HepG2 (cell line): ENCODE results near the gene PTPN3. TPM values are rescaled to one million over a fixed set of nuclear protein-coding genes. Genes with fewer than 3 reads are reported as not detected.

ENCODE experiments used
- ATAC-seq: fragments of 200-7000 bp; cut with Tn5 transposase; 3 replicates; pipeline ENCODE4 v1.9.1; 2020; ENCODE audit warnings: mild to moderate bottlenecking, moderate library complexity
- BruUV-seq: library from RNA; stranded (reverse); fragments of 400-500 nt; replicated peaks from 2 replicates; lab custom pipeline; 2021; lab: Mats Ljungman, UMichigan
- CTCF ChIA-PET: fragments of 300-600 bp; formaldehyde crosslinking; extraction: SDS; loops from one replicate; lab custom pipeline; 2021; ENCODE audit warnings: low total read pairs, inconsistent platforms, low intra/inter-chr PET ratio; lab: Yijun Ruan, JAX
- POLR2A ChIA-PET: fragments of 350-600 bp; sonication (Branson Sonifier 250); formaldehyde crosslinking; loops from one replicate; lab custom pipeline; 2020; ENCODE audit warnings: antibody characterized with exemption, inconsistent platforms; lab: Yijun Ruan, JAX
- DNase-seq: peaks from one replicate; pipeline ENCODE4 v3.0.0-alpha.2; 2015; ENCODE audit warnings: low spot score
- FAIRE-seq: peaks from 3 replicates; lab custom pipeline; 2011; peaks lifted over from hg19 to GRCh38; lab: Jason Lieb, UNC
- H2AFZ ChIP-seq: one replicate; pipeline ENCODE4 v1.6.1; 2011; ENCODE audit warnings: low read length, inconsistent platforms
- H3K27ac ChIP-seq: fragments of 300-600 bp; 3 replicates; pipeline ENCODE4 v1.8.0; 2011; ENCODE audit warnings: mixed run types, mild to moderate bottlenecking, mixed read lengths, low read length, inconsistent platforms; ENCODE audit not compliant: insufficient read depth; ENCODE audit errors: extremely low read length
- H3K27me3 ChIP-seq, 2 experiments: fragments of 200-600 bp in 1 of 2; 2 replicates in 1 of 2; 3 replicates in 1 of 2; pipeline versions ENCODE4 v1.6.0 to v1.8.0; 2011; ENCODE audit warnings: low read length in 2 of 2, mild to moderate bottlenecking in 2 of 2, moderate library complexity in 2 of 2, inconsistent platforms in 1 of 2; ENCODE audit not compliant: insufficient read depth in 2 of 2, control insufficient read depth in 1 of 2
- H3K36me3 ChIP-seq, 2 experiments: fragments of 200-600 bp in 1 of 2; replicated peaks in 1 of 2; 2 replicates in 1 of 2; 3 replicates in 1 of 2; pipeline versions ENCODE4 v1.5.1 to v1.8.0; 2011; ENCODE audit warnings: low read length in 2 of 2, inconsistent platforms in 1 of 2; ENCODE audit not compliant: insufficient read depth in 2 of 2, control insufficient read depth in 1 of 2
- H3K4me1 ChIP-seq: 2 replicates; pipeline ENCODE4 v1.5.1; 2012; ENCODE audit warnings: low read length, inconsistent platforms; ENCODE audit not compliant: insufficient read depth
- H3K4me2 ChIP-seq: 2 replicates; pipeline ENCODE4 v1.6.0; 2011; ENCODE audit warnings: low read depth, low read length, inconsistent platforms
- H3K4me3 ChIP-seq, 3 experiments: fragments of 200-600 bp in 1 of 3; sonication (generic), shearing (Covaris generic) in 1 of 3; replicated peaks in 1 of 3; 2 replicates each; pipeline ENCODE4 v1.5.1; 2011 to 2016; ENCODE audit warnings: low read length in 3 of 3, inconsistent platforms in 2 of 3, low read depth in 2 of 3, mild to moderate bottlenecking in 2 of 3, control low read depth in 1 of 3, mixed read lengths in 1 of 3; ENCODE audit not compliant: insufficient read depth in 1 of 3
- H3K79me2 ChIP-seq: one replicate; pipeline ENCODE4 v1.6.1; 2011; ENCODE audit warnings: low read length, inconsistent platforms; ENCODE audit not compliant: insufficient read depth
- H3K9ac ChIP-seq: 2 replicates; pipeline ENCODE4 v1.6.0; 2011; ENCODE audit warnings: mild to moderate bottlenecking, low read depth, low read length, inconsistent platforms; ENCODE audit not compliant: insufficient read depth
- H3K9me3 ChIP-seq: 2 replicates; pipeline ENCODE4 v1.5.1; 2012; ENCODE audit warnings: mild to moderate bottlenecking, low read length
- H4K20me1 ChIP-seq: 2 replicates; pipeline ENCODE4 v1.6.0; 2011; ENCODE audit warnings: inconsistent platforms, mild to moderate bottlenecking, low read length, moderate library complexity; ENCODE audit not compliant: insufficient read depth
- FOXA1 ChIP-seq, 2 experiments: fragments of 450-650 bp in 1 of 2; sonication (generic) in 1 of 2; formaldehyde crosslinking in 1 of 2; IDR thresholded peaks; 2 replicates each; pipeline versions ENCODE4 v1.4.0 to v1.6.1; 2016 to 2020; ENCODE audit warnings: missing genetic modification reagents in 1 of 2
- FOXA3 ChIP-seq: IDR thresholded peaks from 2 replicates; pipeline ENCODE4 v1.6.1; 2016; ENCODE audit warnings: missing genetic modification reagents, missing compliant biosample characterization
- GLMP ChIP-seq: sonication (generic); formaldehyde crosslinking; IDR thresholded peaks from 2 replicates; pipeline ENCODE4 v1.9.0; 2021; ENCODE audit warnings: missing genetic modification reagents, mild to moderate bottlenecking, borderline replicate concordance
- GPN1 ChIP-seq: sonication (generic); formaldehyde crosslinking; IDR thresholded peaks from 2 replicates; pipeline ENCODE4 v1.5.1; 2020; ENCODE audit warnings: missing genetic modification reagents, borderline replicate concordance
- KIAA2018 ChIP-seq: sonication (generic); formaldehyde crosslinking; IDR thresholded peaks from 2 replicates; pipeline ENCODE4 v1.5.0; 2020; ENCODE audit warnings: mild to moderate bottlenecking, missing genetic modification reagents, borderline replicate concordance
- RFXAP ChIP-seq: sonication (generic); formaldehyde crosslinking; IDR thresholded peaks from 2 replicates; pipeline ENCODE4 v1.4.0; 2020; ENCODE audit warnings: missing genetic modification reagents, borderline replicate concordance
- SAP130 ChIP-seq: IDR thresholded peaks from 2 replicates; pipeline ENCODE4 v1.6.1; 2016; ENCODE audit warnings: low read depth
- SOX6 ChIP-seq, 2 experiments: fragments of 450-650 bp in 1 of 2; sonication (generic) in 1 of 2; formaldehyde crosslinking in 1 of 2; IDR thresholded peaks; 2 replicates each; pipeline versions ENCODE4 v1.4.0 to v1.6.1; 2017 to 2020; ENCODE audit warnings: antibody characterized with exemption in 1 of 2, mild to moderate bottlenecking in 1 of 2, missing genetic modification reagents in 1 of 2
- TEF ChIP-seq: sonication (generic); formaldehyde crosslinking; IDR thresholded peaks from 2 replicates; pipeline ENCODE4 v1.5.0; 2020; ENCODE audit warnings: missing genetic modification reagents
- ZBTB21 ChIP-seq: sonication (generic); formaldehyde crosslinking; IDR thresholded peaks from 2 replicates; pipeline ENCODE4 v1.4.0; 2020; ENCODE audit warnings: missing genetic modification reagents
- ZNF446 ChIP-seq: sonication (generic); formaldehyde crosslinking; IDR thresholded peaks from 2 replicates; pipeline ENCODE4 v1.5.0; 2020; ENCODE audit warnings: mild to moderate bottlenecking, missing genetic modification reagents
- ZNF547 ChIP-seq: sonication (generic); formaldehyde crosslinking; IDR thresholded peaks from 2 replicates; pipeline ENCODE4 v1.5.1; 2020; ENCODE audit warnings: mild to moderate bottlenecking, missing genetic modification reagents
- ZNF558 ChIP-seq: sonication (generic); formaldehyde crosslinking; IDR thresholded peaks from 2 replicates; pipeline ENCODE4 v1.9.0; 2022; ENCODE audit warnings: mild to moderate bottlenecking, missing genetic modification reagents, borderline replicate concordance
- ZNF7 ChIP-seq: IDR thresholded peaks from 2 replicates; pipeline ENCODE4 v1.6.1; 2016; ENCODE audit warnings: missing biosample characterization, missing genetic modification reagents
- ZNF724P ChIP-seq: sonication (generic); formaldehyde crosslinking; IDR thresholded peaks from 2 replicates; pipeline ENCODE4 v1.8.0; 2022; ENCODE audit warnings: missing genetic modification reagents, borderline replicate concordance
- WGBS: methylation state at CpG from one replicate; pipeline ENCODE4 v1.1.6; 2017; ENCODE audit warnings: low lambda C conversion rate; 5-methylcytosine and 5-hydroxymethylcytosine counted together
- in situ Hi-C: cut with HindIII; loops from 2 replicates; pipeline ENCODE4 v1.10.0; 2017; ENCODE audit warnings: low pct_unique_long_range_greater_than_20kb; ENCODE audit not compliant: extremely low pct_ligation_motif_present
- intact Hi-C: fragments of 100-400 bp; cut with micrococcal nuclease; formaldehyde crosslinking; loops from one replicate; pipeline ENCODE4 v1.10.0; 2022; ENCODE audit not compliant: unreplicated experiment
- polyA plus RNA-seq, 8 experiments: library from polyadenylated mRNA; depleted of rRNA in 3 of 8; stranded (reverse) in 7 of 8; unstranded in 1 of 8; fragments of >200 nt; fragmentation: Illumina TruSeq in 4 of 8; extraction: Trizol in 4 of 8; gene quantifications; 2 replicates each; pipeline versions ENCODE4 v1.2.1 to v1.2.3, GENCODE V29; 2011 to 2016; ENCODE audit warnings: low read depth in 4 of 8, missing spikeins in 1 of 8, mixed read lengths in 1 of 8; ENCODE audit not compliant: insufficient read depth in 1 of 8
- total RNA-seq, 5 experiments: library from RNA; depleted of rRNA; stranded (reverse); fragments of >200 nt; fragmentation: Illumina TruSeq; extraction: Trizol; gene quantifications; 2 replicates each; pipeline ENCODE4 v1.2.3, GENCODE V29; 2016; ENCODE audit warnings: low read depth in 1 of 5

The PTPN3 gene
- total and polyA plus RNA-seq, 2 of the 13 experiments (the other 11 are each of a cell fraction or from before 2014, with no cell fraction given) = 5.6 to 20.5 TPM

GRCh38 chr9:109335929-109336328, 162.2 kb downstream of the PTPN3 start:
- WGBS = 0% methylated on average over 2 of the region's 2 CpGs
- H3K9ac ChIP-seq = no peak overlapping the region
- no peak for TF ChIP-seq ZNF724P (CRISPR knock-in tag)
- peak; percentile 27; the same call in 1 of the 2 replicates for TF ChIP-seq SAP130 (CRISPR knock-in tag)
- no peak for TF ChIP-seq ZNF547
- no peak for TF ChIP-seq KIAA2018
- TF ChIP-seq TEF (CRISPR knock-in tag) = no peak
- TF ChIP-seq ZNF446 (CRISPR knock-in tag) = no peak
- no peak for TF ChIP-seq ZNF558 (CRISPR knock-in tag)
- TF ChIP-seq FOXA1 (IDR thresholded peaks at IDR 0.05) = no peak
- peak; percentile 16; the same call in 1 of the 2 replicates for TF ChIP-seq FOXA1 (CRISPR knock-in tag; IDR thresholded peaks at IDR 0.05)
- no peak for TF ChIP-seq SOX6 (IDR thresholded peaks at IDR 0.05)
- peak; percentile 20; the same call in 1 of the 2 replicates for TF ChIP-seq SOX6 (CRISPR knock-in tag; IDR thresholded peaks at IDR 0.05)
- TF ChIP-seq FOXA3 = peak; percentile 37; the same call in 1 of the 2 replicates
- no peak for TF ChIP-seq ZNF7 (CRISPR knock-in tag)
- TF ChIP-seq ZBTB21 (CRISPR knock-in tag) = no peak
- TF ChIP-seq GPN1 (CRISPR knock-in tag) = no peak
- no peak for TF ChIP-seq GLMP (CRISPR knock-in tag)
- no peak for TF ChIP-seq RFXAP

More at GRCh38 chr9:109335929-109336328, 162.2 kb downstream of the PTPN3 start:
- no peaks in the 10 kb centered on the region for H3K79me2 ChIP-seq
- ChIA-PET CTCF (no interaction called here), POLR2A (interaction anchor here (1.1 to 1.2 kb wide), 2 partner anchors 9 kb away, joined by 3 to 4 read pairs; no protein-coding TSS in a partner anchor)
- no peaks in the 10 kb centered on the region; a peak in 1 of 5 replicates for H3K27me3 ChIP-seq
- BruUV-seq = no TSS peak
- H4K20me1 ChIP-seq = no peaks in the 10 kb centered on the region
- H3K27ac ChIP-seq = no peak overlapping the region
- no peak overlapping the region for H3K4me3 ChIP-seq
- peak; percentile 83 for FAIRE-seq
- no peaks in the 10 kb centered on the region for H3K36me3 ChIP-seq
- ATAC-seq = peak; percentile 86
- H3K4me1 ChIP-seq = peaks cover 34% of the 10 kb centered on the region
- no peaks in the 10 kb centered on the region for H3K9me3 ChIP-seq
- H3K4me2 ChIP-seq = peak overlapping the region; percentile 53
- DNase-seq = peak; percentile 63
- intact Hi-C loops = no loop called here
- no peak overlapping the region for H2AFZ ChIP-seq
- in situ Hi-C loops = no loop called here
